GM20000 (cell line): ENCODE measurements around the gene CRNKL1.

ENCODE experiments used
- DNase-seq: peaks from one replicate; pipeline ENCODE4 v3.0.0; 2012; ENCODE audit warnings: low spot score
- TF ChIP-seq, protein P1 (sequence below): IDR thresholded peaks from 2 replicates; pipeline ENCODE4 v1.5.1; 2012; ENCODE audit warnings: mild to moderate bottlenecking, control low read depth; ENCODE audit errors: extremely low read depth, missing control alignments

CRNKL1 gene

DNA sequence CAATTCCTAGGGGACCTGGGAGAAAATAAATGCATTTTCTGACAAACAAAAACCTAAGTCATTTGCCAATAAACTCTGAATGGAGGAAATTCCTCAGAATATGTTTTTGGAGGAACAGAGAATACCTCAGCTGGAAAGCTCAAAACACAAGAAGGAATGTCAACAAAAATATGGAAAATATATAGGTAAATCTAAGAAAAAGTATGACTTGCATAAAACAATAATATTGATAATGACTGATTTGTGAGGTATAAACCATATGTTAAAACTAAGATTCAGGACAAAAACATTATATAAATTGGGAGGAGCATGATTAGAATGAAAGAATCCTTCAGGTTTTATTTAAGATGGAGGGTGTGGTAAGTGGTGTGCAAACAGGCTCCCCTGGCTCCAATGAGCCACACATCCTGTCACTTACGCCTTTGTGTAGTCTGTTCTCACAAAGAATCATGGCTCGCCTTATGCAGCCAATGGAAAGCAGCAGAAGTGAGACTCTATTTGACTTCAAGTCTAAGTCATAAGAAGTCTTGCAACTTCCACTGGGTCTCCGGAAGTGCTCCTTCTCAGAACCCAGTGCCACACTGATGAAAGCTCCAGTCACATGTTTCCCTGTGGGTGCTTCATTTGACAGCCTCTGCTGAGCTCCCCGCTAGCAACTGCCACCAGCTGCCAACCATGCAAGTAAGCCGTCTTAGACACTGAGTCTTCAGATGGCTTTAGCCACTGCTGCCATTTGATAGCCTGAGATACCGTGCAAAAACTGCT, 8.2 kb upstream of the CRNKL1 start:
- TF ChIP-seq, protein P1, sequence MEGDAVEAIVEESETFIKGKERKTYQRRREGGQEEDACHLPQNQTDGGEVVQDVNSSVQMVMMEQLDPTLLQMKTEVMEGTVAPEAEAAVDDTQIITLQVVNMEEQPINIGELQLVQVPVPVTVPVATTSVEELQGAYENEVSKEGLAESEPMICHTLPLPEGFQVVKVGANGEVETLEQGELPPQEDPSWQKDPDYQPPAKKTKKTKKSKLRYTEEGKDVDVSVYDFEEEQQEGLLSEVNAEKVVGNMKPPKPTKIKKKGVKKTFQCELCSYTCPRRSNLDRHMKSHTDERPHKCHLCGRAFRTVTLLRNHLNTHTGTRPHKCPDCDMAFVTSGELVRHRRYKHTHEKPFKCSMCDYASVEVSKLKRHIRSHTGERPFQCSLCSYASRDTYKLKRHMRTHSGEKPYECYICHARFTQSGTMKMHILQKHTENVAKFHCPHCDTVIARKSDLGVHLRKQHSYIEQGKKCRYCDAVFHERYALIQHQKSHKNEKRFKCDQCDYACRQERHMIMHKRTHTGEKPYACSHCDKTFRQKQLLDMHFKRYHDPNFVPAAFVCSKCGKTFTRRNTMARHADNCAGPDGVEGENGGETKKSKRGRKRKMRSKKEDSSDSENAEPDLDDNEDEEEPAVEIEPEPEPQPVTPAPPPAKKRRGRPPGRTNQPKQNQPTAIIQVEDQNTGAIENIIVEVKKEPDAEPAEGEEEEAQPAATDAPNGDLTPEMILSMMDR: no peak
- no peak for DNase-seq

DNA sequence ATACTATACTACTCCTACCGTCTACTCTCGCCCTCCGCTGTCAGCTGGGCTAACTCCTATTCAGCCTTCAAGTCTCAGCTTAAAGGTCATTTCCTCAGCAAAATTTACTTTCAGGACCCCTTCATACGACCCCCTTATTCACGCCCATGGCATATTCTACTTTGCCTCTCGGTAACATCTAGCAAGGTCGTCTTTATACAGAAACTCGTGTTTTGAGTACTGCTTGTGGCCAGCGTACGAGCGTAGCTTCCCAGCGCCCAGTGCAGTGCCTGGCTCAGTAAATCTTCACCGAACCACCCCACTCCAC, 546 bp downstream of the CRNKL1 start:
- no peak for DNase-seq
- TF ChIP-seq, protein P1: no peak

DNA sequence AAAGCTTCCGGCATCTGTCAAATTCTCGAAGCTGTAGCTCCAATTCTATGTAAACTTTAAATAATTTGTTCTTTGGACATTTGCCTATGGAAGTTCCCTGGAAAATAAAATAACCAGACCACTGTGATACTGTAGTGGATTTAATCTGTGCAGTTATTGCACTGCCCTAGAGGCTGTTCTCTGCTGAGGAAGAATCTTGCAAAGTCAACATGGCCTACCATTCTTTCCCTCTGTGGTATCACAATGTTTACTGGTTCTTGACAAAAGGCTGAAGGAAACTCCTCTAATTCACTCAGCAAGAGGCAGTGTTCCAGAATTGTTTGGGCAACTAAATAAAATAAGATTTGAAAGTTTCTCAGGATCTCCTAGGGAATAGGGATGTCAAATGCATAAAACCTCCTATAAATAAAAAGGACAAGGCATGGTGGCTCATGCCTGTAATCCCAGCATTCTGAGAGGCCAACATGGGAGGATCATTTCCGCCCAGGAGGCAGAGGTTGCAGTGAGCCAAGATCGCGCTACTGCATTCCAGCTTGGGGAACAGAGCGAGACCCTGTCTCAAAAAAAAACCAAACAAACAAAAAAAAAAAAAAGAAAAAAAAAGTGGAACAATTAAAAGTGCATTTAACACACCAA, 12.4 kb downstream of the CRNKL1 start:
- no peak for DNase-seq
- TF ChIP-seq, protein P1: no peak

DNA sequence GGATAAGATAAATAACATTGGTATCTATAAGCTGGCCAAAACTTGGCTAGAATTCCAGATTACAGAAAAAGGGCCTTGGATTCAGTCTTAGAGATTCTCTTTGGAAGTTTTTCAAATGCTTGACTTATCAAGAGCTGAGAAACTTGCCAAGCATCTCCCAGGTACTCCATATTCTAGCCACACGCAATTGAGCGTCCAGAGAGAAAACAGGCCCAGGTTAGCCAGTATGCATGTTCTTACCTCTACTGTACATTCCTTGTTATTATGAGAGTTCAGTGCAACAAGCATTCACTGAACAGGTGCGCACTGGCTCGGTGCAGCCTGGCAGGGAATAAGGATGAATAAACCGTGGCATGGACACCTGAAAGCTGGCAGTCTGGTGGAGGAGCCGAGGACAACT, 13.7 kb downstream of the CRNKL1 start:
- no peak for DNase-seq
- TF ChIP-seq, protein P1: no peak

DNA sequence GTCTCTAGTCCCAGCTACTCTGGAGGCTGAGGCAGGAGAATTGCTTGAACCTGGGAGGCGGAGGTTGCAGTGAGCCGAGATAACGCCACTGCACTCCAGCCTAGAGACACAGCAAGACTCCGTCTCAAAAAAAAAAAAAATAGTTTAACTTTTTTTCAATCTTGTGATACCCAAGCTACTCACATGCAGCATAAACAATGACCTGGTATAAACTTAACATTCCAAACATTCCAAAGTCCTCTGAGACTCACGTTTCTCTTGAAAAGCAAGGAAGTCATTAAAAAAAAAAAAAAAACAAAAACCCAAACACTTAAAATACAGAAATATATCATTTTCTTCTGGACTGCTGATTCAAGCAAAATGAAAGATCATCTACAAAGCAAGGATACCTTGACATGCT, 14.3 kb downstream of the CRNKL1 start:
- TF ChIP-seq, protein P1: no peak
- DNase-seq: no peak

DNA sequence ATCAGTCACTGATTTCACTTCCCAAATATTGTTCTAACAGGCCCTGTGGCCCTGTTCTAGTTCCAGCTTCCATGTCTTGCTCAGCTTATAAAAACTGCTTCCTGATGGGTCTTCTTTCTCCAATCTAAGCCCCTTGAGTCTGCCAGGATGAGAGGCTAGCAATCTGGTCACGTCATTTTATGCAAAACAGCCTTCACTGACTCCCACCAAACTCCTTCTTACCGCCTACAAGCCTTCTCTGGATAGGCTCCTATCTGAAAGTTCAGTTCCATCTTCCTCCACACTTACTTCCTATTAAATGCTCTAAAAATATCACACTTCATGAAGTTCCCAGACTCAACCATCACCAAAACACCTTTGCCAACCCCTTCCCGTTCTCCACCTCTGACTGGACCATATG, 15.5 kb downstream of the CRNKL1 start:
- no peak for DNase-seq
- TF ChIP-seq, protein P1: no peak

DNA sequence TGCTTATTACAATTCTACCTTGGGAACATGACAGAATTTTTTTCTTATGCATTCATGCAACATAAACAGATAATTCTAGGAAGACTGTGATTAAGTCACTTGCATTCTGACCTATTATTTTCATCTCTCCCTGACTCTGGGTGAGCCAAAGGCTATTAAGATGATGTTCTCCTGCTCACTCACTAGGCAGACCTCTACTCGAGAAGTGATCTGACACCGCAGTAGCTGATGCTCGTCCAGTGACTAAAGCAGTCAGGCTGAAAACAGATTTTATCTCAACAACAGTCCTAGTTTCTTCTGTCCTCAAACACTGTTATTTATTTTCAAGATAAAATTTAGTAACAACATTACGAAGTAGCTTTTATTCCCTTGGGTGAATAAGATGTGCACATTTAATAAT, 17.8 kb downstream of the CRNKL1 start:
- TF ChIP-seq, protein P1: no peak
- DNase-seq: no peak
